GM10248 (cell line): ENCODE results near the gene TFPT.

ENCODE experiments used
- CTCF ChIA-PET: fragments of 300-600 bp; sonication (Branson Sonifier 250); formaldehyde crosslinking; extraction: SDS; loops from one replicate; lab custom pipeline; 2021; ENCODE audit warnings: antibody characterized with exemption; lab: Yijun Ruan, JAX
- POLR2A ChIA-PET: fragments of 350-650 bp; sonication (Branson Sonifier 250); formaldehyde crosslinking; extraction: SDS; loops from one replicate; lab custom pipeline; 2020; ENCODE audit warnings: antibody characterized with exemption; lab: Yijun Ruan, JAX
- DNase-seq: peaks from one replicate; pipeline ENCODE4 v3.0.0; 2012; ENCODE audit errors: extremely low spot score
- TF ChIP-seq, protein P1 (sequence below): IDR thresholded peaks from 2 replicates; pipeline ENCODE4 v1.5.1; 2012; ENCODE audit warnings: mild to moderate bottlenecking, low read depth; ENCODE audit errors: extremely low read depth, missing control alignments, control extremely low read depth

Gene TFPT

DNA sequence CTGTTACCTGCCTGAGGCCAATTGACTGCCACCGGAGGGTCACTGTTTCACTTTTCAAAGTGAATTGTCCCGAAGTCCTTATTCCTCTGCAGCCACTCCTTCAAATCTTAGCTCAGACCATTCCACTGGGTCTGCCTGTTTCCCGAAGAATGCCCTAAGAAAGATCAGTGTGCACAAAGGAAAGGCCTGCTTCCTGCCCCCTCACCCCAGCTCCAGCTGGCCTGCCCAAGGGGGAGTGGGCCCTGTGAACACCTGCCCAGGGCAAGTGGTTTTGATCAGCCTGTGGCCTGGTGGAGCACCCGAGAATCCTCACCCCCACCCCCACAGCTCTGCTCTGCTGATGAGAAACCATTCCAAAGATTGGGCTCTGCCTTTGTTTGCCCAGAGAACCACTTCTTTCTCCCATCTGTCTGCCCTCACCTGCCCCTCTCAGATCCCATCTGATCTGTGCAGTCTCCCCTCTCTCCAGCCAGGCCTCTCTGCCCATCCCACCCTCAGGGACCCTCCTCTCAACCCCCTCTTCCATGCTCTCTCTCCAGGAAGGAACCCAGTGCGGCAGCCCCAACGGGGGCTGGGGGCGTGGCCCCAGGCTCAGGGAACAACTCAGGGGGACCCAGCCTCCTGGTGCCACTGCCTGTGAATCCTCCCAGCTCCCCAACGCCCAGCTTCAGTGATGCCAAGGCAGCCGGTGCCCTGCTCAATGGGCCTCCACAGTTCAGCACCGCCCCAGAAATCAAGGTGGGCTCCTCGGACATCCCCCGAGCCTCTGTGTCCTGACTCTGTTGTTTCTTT lies 33.8 kb upstream of the TFPT start:
- POLR2A ChIA-PET, result interaction anchor here (0.6 to 1.3 kb wide), 2 partner anchors 9 to 12 kb away, joined by 5 to 6 read pairs; no protein-coding TSS in a partner anchor
- TF ChIP-seq, protein P1, sequence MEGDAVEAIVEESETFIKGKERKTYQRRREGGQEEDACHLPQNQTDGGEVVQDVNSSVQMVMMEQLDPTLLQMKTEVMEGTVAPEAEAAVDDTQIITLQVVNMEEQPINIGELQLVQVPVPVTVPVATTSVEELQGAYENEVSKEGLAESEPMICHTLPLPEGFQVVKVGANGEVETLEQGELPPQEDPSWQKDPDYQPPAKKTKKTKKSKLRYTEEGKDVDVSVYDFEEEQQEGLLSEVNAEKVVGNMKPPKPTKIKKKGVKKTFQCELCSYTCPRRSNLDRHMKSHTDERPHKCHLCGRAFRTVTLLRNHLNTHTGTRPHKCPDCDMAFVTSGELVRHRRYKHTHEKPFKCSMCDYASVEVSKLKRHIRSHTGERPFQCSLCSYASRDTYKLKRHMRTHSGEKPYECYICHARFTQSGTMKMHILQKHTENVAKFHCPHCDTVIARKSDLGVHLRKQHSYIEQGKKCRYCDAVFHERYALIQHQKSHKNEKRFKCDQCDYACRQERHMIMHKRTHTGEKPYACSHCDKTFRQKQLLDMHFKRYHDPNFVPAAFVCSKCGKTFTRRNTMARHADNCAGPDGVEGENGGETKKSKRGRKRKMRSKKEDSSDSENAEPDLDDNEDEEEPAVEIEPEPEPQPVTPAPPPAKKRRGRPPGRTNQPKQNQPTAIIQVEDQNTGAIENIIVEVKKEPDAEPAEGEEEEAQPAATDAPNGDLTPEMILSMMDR, result no peak
- DNase-seq, result no peak

DNA sequence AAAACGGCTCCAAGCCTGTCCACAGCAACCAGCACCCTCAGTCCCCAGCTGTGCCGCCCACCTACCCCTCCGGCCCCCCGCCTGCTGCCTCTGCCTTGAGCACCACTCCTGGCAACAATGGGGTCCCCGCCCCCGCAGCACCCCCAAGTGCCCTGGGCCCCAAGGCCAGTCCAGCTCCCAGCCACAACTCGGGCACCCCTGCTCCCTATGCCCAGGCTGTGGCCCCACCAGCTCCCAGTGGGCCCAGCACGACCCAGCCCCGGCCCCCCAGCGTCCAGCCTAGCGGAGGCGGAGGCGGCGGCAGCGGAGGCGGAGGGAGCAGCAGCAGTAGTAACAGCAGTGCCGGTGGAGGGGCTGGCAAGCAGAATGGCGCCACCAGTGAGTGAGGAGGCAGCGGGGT lies 32.7 kb upstream of the TFPT start:
- POLR2A ChIA-PET, result interaction anchor here (1.3 kb wide), 1 partner anchor 11 kb away, joined by 5 read pairs; no protein-coding TSS in a partner anchor
- DNase-seq, result no peak

More for the DNA sequence above, 33.8 kb upstream of the TFPT start:
- CTCF ChIA-PET, result interaction anchor here (1.3 to 3.0 kb wide), 2 partner anchors 12 to 19 kb away, joined by 3 to 9 read pairs; no protein-coding TSS in a partner anchor

DNA sequence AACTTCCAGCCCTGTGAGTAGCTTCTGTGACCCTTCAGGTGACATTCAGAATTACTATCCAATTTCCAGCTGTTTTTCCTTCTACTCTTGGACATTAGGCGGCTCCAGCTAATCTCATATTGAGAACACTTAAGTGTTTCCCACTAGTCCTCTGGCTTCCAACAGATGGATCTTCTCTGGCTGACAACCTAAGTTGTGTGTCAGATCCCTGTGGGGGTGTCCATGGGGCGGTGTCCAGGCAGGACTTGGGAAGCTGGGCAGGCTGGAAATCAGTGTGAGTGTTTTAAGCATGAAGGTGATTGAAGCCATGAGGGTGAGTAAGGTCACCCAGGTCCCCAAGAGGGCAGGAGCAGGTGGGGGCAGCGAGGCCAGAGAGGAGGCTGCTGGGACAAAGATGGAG lies 32.2 kb upstream of the TFPT start:
- TF ChIP-seq, protein P1, result no peak
- ChIA-PET POLR2A (interaction anchor here (1.3 kb wide), 1 partner anchor 11 kb away, joined by 5 read pairs; no protein-coding TSS in a partner anchor), CTCF (no interaction called here)
- DNase-seq, result no peak

More for the DNA sequence above, 32.7 kb upstream of the TFPT start:
- TF ChIP-seq, protein P1, result no peak
- CTCF ChIA-PET, result no interaction called here

DNA sequence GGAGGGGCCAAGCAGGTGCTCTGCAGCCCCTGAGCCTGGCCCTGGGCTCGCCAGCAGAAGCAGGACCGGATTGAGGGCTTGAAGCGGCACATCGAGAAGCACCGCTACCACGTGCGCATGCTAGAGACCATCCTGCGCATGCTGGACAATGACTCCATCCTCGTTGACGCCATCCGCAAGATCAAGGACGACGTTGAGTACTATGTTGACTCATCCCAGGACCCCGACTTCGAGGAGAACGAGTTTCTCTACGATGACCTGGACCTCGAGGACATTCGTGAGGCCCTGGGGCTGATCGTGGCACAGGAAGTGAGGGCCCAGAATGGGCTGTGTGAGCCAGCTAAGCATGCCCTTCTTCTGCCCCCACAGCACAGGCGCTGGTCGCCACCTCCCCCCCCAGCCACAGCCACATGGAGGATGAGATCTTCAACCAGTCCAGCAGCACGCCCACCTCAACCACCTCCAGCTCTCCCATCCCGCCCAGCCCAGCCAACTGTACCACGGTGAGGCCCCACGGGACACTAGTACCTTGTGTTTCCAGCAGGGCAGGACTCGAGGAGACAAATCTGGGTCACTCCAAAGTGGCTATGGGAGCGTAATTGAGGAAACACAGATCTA lies 30.2 kb upstream of the TFPT start:
- ChIA-PET CTCF (no interaction called here), POLR2A (no interaction called here)
- no peak for DNase-seq
- TF ChIP-seq, protein P1, result no peak

DNA sequence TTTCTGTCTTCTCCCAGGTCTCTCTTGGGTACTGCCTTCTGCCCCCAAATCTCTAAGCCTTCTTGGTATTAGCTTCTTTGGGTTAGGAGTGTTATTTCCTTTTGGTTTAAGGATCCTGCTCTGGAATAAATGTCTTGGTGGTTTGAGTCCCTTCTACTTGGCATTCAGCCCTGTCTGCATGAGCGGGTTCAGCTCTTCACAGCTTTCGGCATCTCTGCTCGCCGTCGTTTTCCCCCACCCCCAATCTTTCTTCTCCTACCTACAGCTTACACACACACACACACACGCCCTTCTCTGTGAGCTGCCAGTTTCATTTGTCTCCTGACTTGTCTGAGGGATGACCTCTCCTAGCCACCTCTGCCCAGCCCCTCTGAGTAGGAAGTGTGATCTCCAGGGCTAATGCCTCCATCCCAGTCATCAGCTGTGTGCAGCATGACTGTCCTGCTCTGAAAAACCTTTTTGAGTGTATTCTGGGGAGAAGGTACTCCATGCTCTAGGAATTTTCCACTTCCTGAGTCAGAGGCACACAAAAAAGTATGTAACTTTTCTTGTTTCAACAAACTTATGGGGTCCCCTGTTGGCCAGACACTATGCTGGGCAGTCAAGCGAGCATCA lies 26.8 kb upstream of the TFPT start:
- CTCF ChIA-PET, result no interaction called here
- no peak for DNase-seq
- TF ChIP-seq, protein P1, result no peak
- POLR2A ChIA-PET, result no interaction called here

DNA sequence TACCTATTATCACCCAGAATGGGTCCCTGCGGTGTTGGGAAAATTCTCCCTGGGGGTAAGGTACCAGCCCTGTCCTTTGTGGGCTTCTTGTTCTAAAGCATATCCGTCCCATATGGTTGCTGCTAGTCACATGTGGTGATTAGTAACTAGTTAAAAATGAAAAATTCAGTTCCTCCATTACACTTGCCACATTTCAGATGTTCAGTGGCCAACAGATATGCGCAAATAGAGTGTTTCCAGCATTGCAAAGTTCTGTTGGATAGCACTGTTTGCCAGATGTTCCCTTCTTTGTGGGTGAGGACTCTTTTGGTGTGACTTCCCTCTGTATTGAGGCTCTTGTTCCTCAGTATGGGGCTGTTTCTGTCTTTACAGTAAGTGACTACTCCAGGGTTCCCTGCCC lies 25.9 kb upstream of the TFPT start:
- POLR2A ChIA-PET, result no interaction called here
- DNase-seq, result no peak
- CTCF ChIA-PET, result no interaction called here
- TF ChIP-seq, protein P1, result no peak
